ENCODE results near the gene ZNF853.

DNA sequence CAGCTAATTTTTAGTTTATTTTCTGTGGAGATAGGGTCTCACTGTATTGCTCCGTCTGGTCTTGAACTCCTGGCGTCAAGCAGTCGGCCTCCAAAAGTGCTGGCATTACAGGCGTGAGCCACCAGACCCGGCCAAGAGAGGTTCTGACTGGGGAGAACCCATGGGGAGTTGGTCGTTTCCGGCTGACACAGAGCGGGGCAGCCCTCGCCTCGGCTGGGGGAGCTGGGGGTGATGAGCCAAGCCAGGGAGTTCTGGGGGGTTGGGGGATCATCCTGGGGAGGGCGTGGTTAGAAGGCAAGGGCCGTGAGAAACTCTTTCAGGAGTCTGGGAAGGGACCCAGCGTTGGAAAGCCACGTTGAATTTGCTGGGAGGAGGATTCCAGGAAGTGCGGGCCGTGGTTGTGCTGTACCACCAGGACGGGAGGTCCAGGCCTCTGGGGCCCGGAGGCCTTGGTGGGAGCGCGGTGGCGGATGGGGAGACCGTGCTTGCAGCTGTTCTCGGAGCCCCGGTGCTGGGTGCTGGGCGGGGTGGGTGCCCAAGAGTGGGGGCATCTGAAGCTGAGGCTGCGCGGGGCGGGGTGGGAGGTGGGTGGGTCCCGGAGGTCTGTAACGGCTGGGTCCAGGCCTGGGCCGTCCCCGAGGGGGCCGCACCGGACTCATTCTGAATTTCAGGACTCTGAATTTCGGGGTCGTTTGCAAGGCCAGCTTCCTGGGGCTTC is 8.4 kb upstream of the ZNF853 start:
- no peak for TF ChIP-seq POLR2A (IDR thresholded peaks at IDR 0.05)
- TF ChIP-seq, protein P1, sequence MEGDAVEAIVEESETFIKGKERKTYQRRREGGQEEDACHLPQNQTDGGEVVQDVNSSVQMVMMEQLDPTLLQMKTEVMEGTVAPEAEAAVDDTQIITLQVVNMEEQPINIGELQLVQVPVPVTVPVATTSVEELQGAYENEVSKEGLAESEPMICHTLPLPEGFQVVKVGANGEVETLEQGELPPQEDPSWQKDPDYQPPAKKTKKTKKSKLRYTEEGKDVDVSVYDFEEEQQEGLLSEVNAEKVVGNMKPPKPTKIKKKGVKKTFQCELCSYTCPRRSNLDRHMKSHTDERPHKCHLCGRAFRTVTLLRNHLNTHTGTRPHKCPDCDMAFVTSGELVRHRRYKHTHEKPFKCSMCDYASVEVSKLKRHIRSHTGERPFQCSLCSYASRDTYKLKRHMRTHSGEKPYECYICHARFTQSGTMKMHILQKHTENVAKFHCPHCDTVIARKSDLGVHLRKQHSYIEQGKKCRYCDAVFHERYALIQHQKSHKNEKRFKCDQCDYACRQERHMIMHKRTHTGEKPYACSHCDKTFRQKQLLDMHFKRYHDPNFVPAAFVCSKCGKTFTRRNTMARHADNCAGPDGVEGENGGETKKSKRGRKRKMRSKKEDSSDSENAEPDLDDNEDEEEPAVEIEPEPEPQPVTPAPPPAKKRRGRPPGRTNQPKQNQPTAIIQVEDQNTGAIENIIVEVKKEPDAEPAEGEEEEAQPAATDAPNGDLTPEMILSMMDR (IDR thresholded peaks at IDR 0.05), result no peak

All from prostate gland (tissue), 2 donors.